GM12892 (cell line): ENCODE data around the gene RGMB.
"Not testable (repeated sequence)": the region's sequence is repeated elsewhere in the genome, so short reads cannot be mapped to it uniquely, and the experiment has no call there.

Experiments used
- POLR2A ChIP-seq: IDR thresholded peaks from 2 replicates; pipeline ENCODE4 v1.6.1; 2011; ENCODE audit warnings: low read depth, low read length, control low read depth
- POLR2AphosphoS5 ChIP-seq: IDR thresholded peaks from 2 replicates; pipeline ENCODE4 v1.6.1; 2011; ENCODE audit warnings: low read depth, low read length, control low read depth

- not testable (repeated sequence) for TF ChIP-seq POLR2AphosphoS5, POLR2A
Observed at GRCh38 chr5:98737441-98737840, 36.0 kb upstream of the RGMB start.
